SK-N-DZ (cell line): ENCODE results near the gene ARFIP1.

ENCODE experiments used
- DNase-seq: peaks from one replicate; pipeline ENCODE4 v3.0.0-alpha.2; 2015; ENCODE audit warnings: low spot score

The ARFIP1 gene

GRCh38 chr4:152784490-152785350, 5.0 kb downstream of the ARFIP1 start:
- DNase-seq: peak; percentile 31

- no peak for DNase-seq
Observed at GRCh38 chr4:152785639-152786615, 6.2 kb downstream of the ARFIP1 start.

- DNase-seq: no peak
Observed at GRCh38 chr4:152786627-152787026, 6.9 kb downstream of the ARFIP1 start.

GRCh38 chr4:152795891-152796290, 16.1 kb downstream of the ARFIP1 start:
- DNase-seq: no peak

GRCh38 chr4:152803541-152803940, 23.8 kb downstream of the ARFIP1 start:
- peak; percentile 17 for DNase-seq

- no peak for DNase-seq
Observed at GRCh38 chr4:152805071-152805650, 25.4 kb downstream of the ARFIP1 start.

GRCh38 chr4:152805818-152806217, 26.1 kb downstream of the ARFIP1 start:
- no peak for DNase-seq

- DNase-seq: no peak
Observed at GRCh38 chr4:152806501-152807125, 26.9 kb downstream of the ARFIP1 start.

- DNase-seq: no peak
Observed at GRCh38 chr4:152807294-152807829, 27.6 kb downstream of the ARFIP1 start.

GRCh38 chr4:152808670-152809069, 28.9 kb downstream of the ARFIP1 start:
- no peak for DNase-seq

- DNase-seq: no peak
Observed at GRCh38 chr4:152810715-152811287, 31.0 kb downstream of the ARFIP1 start.

- DNase-seq: no peak
Observed at GRCh38 chr4:152815078-152815477, 35.3 kb downstream of the ARFIP1 start.

- DNase-seq: no peak
Observed at GRCh38 chr4:152817331-152817730, 37.6 kb downstream of the ARFIP1 start.

- DNase-seq: no peak
Observed at GRCh38 chr4:152819026-152819645, 39.4 kb downstream of the ARFIP1 start.

- DNase-seq: no peak
Observed at GRCh38 chr4:152820073-152820472, 40.3 kb downstream of the ARFIP1 start.

- no peak for DNase-seq
Observed at GRCh38 chr4:152822323-152822722, 42.6 kb downstream of the ARFIP1 start.

- no peak for DNase-seq
Observed at GRCh38 chr4:152824561-152824960, 44.8 kb downstream of the ARFIP1 start.

- DNase-seq: no peak
Observed at GRCh38 chr4:152825336-152825735, 45.6 kb downstream of the ARFIP1 start.

- DNase-seq: no peak
Observed at GRCh38 chr4:152828122-152828521, 48.4 kb downstream of the ARFIP1 start.

GRCh38 chr4:152831416-152831815, 51.7 kb downstream of the ARFIP1 start:
- DNase-seq: no peak
